GM12875 (cell line): ENCODE measurements around the gene DNAJC5.

Source experiments
- H3K4me3 ChIP-seq: one replicate; pipeline ENCODE4 v1.5.1; 2011; ENCODE audit warnings: low read depth, low read length, control low read depth
- CTCF ChIP-seq: IDR thresholded peaks from 2 replicates; pipeline ENCODE4 v1.5.1; 2011; ENCODE audit warnings: low read depth, mild to moderate bottlenecking, control low read depth, inconsistent platforms, low read length, moderate library complexity, borderline replicate concordance; ENCODE audit not compliant: insufficient read depth

DNAJC5 gene

GRCh38 chr20:63854069-63854765, 40.7 kb upstream of the DNAJC5 start:
- no peak overlapping the region for H3K4me3 ChIP-seq
- no peak for TF ChIP-seq CTCF

- no peak for TF ChIP-seq CTCF
- no peak overlapping the region for H3K4me3 ChIP-seq
Measured at GRCh38 chr20:63854766-63855362, 40.1 kb upstream of the DNAJC5 start.

- H3K4me3 ChIP-seq, result no peak overlapping the region
- TF ChIP-seq CTCF, result no peak
Measured at GRCh38 chr20:63855363-63856097, 39.4 kb upstream of the DNAJC5 start.

GRCh38 chr20:63856098-63856511, 38.8 kb upstream of the DNAJC5 start:
- no peak overlapping the region for H3K4me3 ChIP-seq
- TF ChIP-seq CTCF, result no peak

GRCh38 chr20:63857764-63858392, 37.0 kb upstream of the DNAJC5 start:
- H3K4me3 ChIP-seq, result no peak overlapping the region
- TF ChIP-seq CTCF, result no peak

- H3K4me3 ChIP-seq, result no peak overlapping the region
- no peak for TF ChIP-seq CTCF
Measured at GRCh38 chr20:63858393-63859165, 36.3 kb upstream of the DNAJC5 start.
